IPS-11a (cell line): ENCODE measurements around the gene PRR33.

Experiments used
- H3K4me3 ChIP-seq: one replicate; pipeline ENCODE4 v1.5.1; 2013; ENCODE audit warnings: low read depth, low read length, control low read depth

The PRR33 gene

GRCh38 chr11:1852271-1852876 is 39.3 kb downstream of the PRR33 start:
- H3K4me3 ChIP-seq, result no peak overlapping the region

GRCh38 chr11:1851468-1852180 is 40.1 kb downstream of the PRR33 start:
- H3K4me3 ChIP-seq, result no peak overlapping the region

GRCh38 chr11:1848640-1849430 is 42.9 kb downstream of the PRR33 start:
- no peak overlapping the region for H3K4me3 ChIP-seq

- H3K4me3 ChIP-seq, result no peak overlapping the region
Observed at GRCh38 chr11:1847926-1848639, 43.6 kb downstream of the PRR33 start.

GRCh38 chr11:1847006-1847735 is 44.5 kb downstream of the PRR33 start:
- H3K4me3 ChIP-seq, result no peak overlapping the region

GRCh38 chr11:1846453-1846932 is 45.2 kb downstream of the PRR33 start:
- no peak overlapping the region for H3K4me3 ChIP-seq

GRCh38 chr11:1845561-1846452 is 45.9 kb downstream of the PRR33 start:
- no peak overlapping the region for H3K4me3 ChIP-seq

- H3K4me3 ChIP-seq, result no peak overlapping the region
Observed at GRCh38 chr11:1845095-1845429, 46.6 kb downstream of the PRR33 start.

- no peak overlapping the region for H3K4me3 ChIP-seq
Observed at GRCh38 chr11:1844221-1845094, 47.2 kb downstream of the PRR33 start.

- no peak overlapping the region for H3K4me3 ChIP-seq
Observed at GRCh38 chr11:1843796-1844195, 47.9 kb downstream of the PRR33 start.

GRCh38 chr11:1843098-1843473 is 48.6 kb downstream of the PRR33 start:
- H3K4me3 ChIP-seq, result no peak overlapping the region

GRCh38 chr11:1842149-1843097 is 49.3 kb downstream of the PRR33 start:
- no peak overlapping the region for H3K4me3 ChIP-seq

GRCh38 chr11:1841511-1842148 is 50.1 kb downstream of the PRR33 start:
- H3K4me3 ChIP-seq, result no peak overlapping the region

- H3K4me3 ChIP-seq, result no peak overlapping the region
Observed at GRCh38 chr11:1840780-1841480, 50.8 kb downstream of the PRR33 start.

GRCh38 chr11:1839924-1840779 is 51.5 kb downstream of the PRR33 start:
- no peak overlapping the region for H3K4me3 ChIP-seq
